K562 (cell line): ENCODE measurements around the gene FLCN. TPM values are rescaled to one million over a fixed set of nuclear protein-coding genes. Genes with fewer than 3 reads are reported as not detected.

ENCODE experiments used
- ATAC-seq: fragments of 200-7000 bp; cut with Tn5 transposase; 3 replicates; pipeline ENCODE4 v1.9.1; 2020; ENCODE audit warnings: moderate library complexity
- BruUV-seq: library from RNA; stranded (reverse); fragments of 400-500 nt; replicated peaks from 2 replicates; lab custom pipeline; 2021; lab: Mats Ljungman, UMichigan
- CTCF ChIA-PET: fragments of 300-600 bp; formaldehyde crosslinking; extraction: SDS; loops from one replicate; lab custom pipeline; 2021; ENCODE audit warnings: low intra/inter-chr PET ratio; lab: Yijun Ruan, JAX
- POLR2A ChIA-PET: fragments of 300-600, 350-650 bp; sonication (Branson Sonifier 250); formaldehyde crosslinking; extraction: SDS; loops from one replicate; lab custom pipeline; 2021; ENCODE audit warnings: antibody characterized with exemption, inconsistent platforms; lab: Yijun Ruan, JAX
- DNase-seq, 4 experiments: peaks; one replicate each; pipeline versions ENCODE4 v3.0.0 to v3.0.0-alpha.2; 2011 to 2018; ENCODE audit warnings: low spot score in 3 of 4, mixed read lengths in 3 of 4; ENCODE audit errors: extremely low read depth in 1 of 4
- FAIRE-seq: peaks from 2 replicates; lab custom pipeline; 2011; peaks lifted over from hg19 to GRCh38; lab: Jason Lieb, UNC
- H2AFZ ChIP-seq: 2 replicates; pipeline ENCODE4 v1.6.0; 2011; ENCODE audit warnings: low read depth, low read length, control low read depth, inconsistent platforms
- H3K27ac ChIP-seq: fragments of 200-600 bp; 3 replicates; pipeline ENCODE4 v1.8.0; 2011; ENCODE audit warnings: low read depth, mild to moderate bottlenecking, control low read depth, inconsistent platforms, low read length, moderate library complexity, mixed read lengths; ENCODE audit errors: extremely low read depth
- H3K27me3 ChIP-seq, 2 experiments: fragments of 300-600 bp in 1 of 2; 2 replicates in 1 of 2; 3 replicates in 1 of 2; pipeline versions ENCODE4 v1.6.0 to v1.8.0; 2011; ENCODE audit warnings: inconsistent platforms in 2 of 2, low read length in 2 of 2, mild to moderate bottlenecking in 1 of 2, mixed read lengths in 1 of 2, moderate library complexity in 1 of 2; ENCODE audit not compliant: control insufficient read depth in 2 of 2, insufficient read depth in 2 of 2
- H3K36me3 ChIP-seq: fragments of 300-600 bp; 3 replicates; pipeline ENCODE4 v1.8.0; 2011; ENCODE audit warnings: mild to moderate bottlenecking, low read length, inconsistent platforms; ENCODE audit not compliant: control insufficient read depth, insufficient read depth
- H3K4me1 ChIP-seq, 2 experiments: fragments of 200-600 bp in 1 of 2; replicated peaks in 1 of 2; 2 replicates in 1 of 2; 3 replicates in 1 of 2; pipeline versions ENCODE4 v1.5.1 to v1.8.0; 2011; ENCODE audit warnings: inconsistent platforms in 2 of 2, low read length in 2 of 2, mild to moderate bottlenecking in 1 of 2, mixed read lengths in 1 of 2, moderate library complexity in 1 of 2; ENCODE audit not compliant: control insufficient read depth in 2 of 2, insufficient read depth in 2 of 2
- H3K4me2 ChIP-seq: 2 replicates; pipeline ENCODE4 v1.6.1; 2011; ENCODE audit warnings: low read length, control low read depth, inconsistent platforms, mixed read lengths; ENCODE audit not compliant: insufficient read depth
- H3K4me3 ChIP-seq: fragments of 200-600 bp; sonication (generic), shearing (Covaris generic); 2 replicates; pipeline ENCODE4 v1.5.1; 2016; ENCODE audit warnings: control low read depth, inconsistent platforms
- H3K79me2 ChIP-seq: fragments of 200-600 bp; 3 replicates; pipeline ENCODE4 v1.8.0; 2011; ENCODE audit warnings: low read length, inconsistent platforms; ENCODE audit not compliant: control insufficient read depth, insufficient read depth
- H3K9ac ChIP-seq, 2 experiments: 2 replicates each; pipeline versions ENCODE4 v1.6.0 to v1.6.1; 2011; ENCODE audit warnings: low read depth in 2 of 2, low read length in 2 of 2, control low read depth in 1 of 2, inconsistent platforms in 1 of 2, mild to moderate bottlenecking in 1 of 2, mixed read lengths in 1 of 2; ENCODE audit not compliant: insufficient read depth in 1 of 2
- H3K9me1 ChIP-seq: one replicate; pipeline ENCODE4 v1.6.0; 2011; ENCODE audit warnings: inconsistent platforms, mild to moderate bottlenecking, low read length, moderate library complexity; ENCODE audit not compliant: control insufficient read depth, insufficient read depth
- H3K9me3 ChIP-seq: replicated peaks from 2 replicates; pipeline ENCODE4 v1.5.1; 2011; ENCODE audit warnings: low read depth, low read length, inconsistent platforms; ENCODE audit not compliant: control insufficient read depth, insufficient read depth
- H4K20me1 ChIP-seq: replicated peaks from 2 replicates; pipeline ENCODE4 v1.6.1; 2011; ENCODE audit warnings: low read length, inconsistent platforms, mixed read lengths; ENCODE audit not compliant: control insufficient read depth, insufficient read depth
- FOXJ2 ChIP-seq: fragments of 200-800 bp; sonication (Bioruptor generic); IDR thresholded peaks from 2 replicates; pipeline ENCODE4 v1.6.1; 2016; ENCODE audit warnings: missing genetic modification characterization, missing compliant biosample characterization
- NONO ChIP-seq, 2 experiments: fragments of 200-400 bp in 1 of 2; fragments of 450-650 bp in 1 of 2; formaldehyde crosslinking in 1 of 2; IDR thresholded peaks; 2 replicates each; pipeline ENCODE4 v1.6.1; 2017; ENCODE audit warnings: low read depth in 2 of 2, mild to moderate bottlenecking in 2 of 2, moderate library complexity in 2 of 2, low read length in 1 of 2
- POLR2A ChIP-seq: fragments of 450-650 bp; conservative IDR thresholded peaks from 2 replicates; pipeline ENCODE4 v1.6.1; 2016
- POLR2B ChIP-seq: fragments of 450-650 bp; IDR thresholded peaks from 2 replicates; pipeline ENCODE4 v1.6.1; 2018; ENCODE audit warnings: low read depth; ENCODE audit not compliant: partially characterized antibody
- RB1 ChIP-seq: fragments of 450-650 bp; IDR thresholded peaks from 2 replicates; pipeline ENCODE4 v1.6.1; 2017; ENCODE audit warnings: low read depth, mild to moderate bottlenecking
- RREB1 ChIP-seq: fragments of 250-450 bp; sonication (Bioruptor Pico); IDR thresholded peaks from 2 replicates; pipeline ENCODE4 v1.4.0; 2020
- SAFB2 ChIP-seq: fragments of 200-400 bp; formaldehyde crosslinking; IDR thresholded peaks from 2 replicates; pipeline ENCODE4 v1.6.1; 2018; ENCODE audit warnings: borderline replicate concordance, low read length, low read depth, moderate library complexity; ENCODE audit not compliant: severe bottlenecking
- SP2 ChIP-seq: IDR thresholded peaks from 2 replicates; pipeline ENCODE4 v1.6.1; 2011; ENCODE audit warnings: mild to moderate bottlenecking, low read depth, low read length, moderate library complexity; ENCODE audit not compliant: poor library complexity, severe bottlenecking; ENCODE audit errors: extremely low read depth
- SRF ChIP-seq, 2 experiments: fragments of 250-450, 450-650 bp in 1 of 2; sonication (Bioruptor Pico) in 1 of 2; sonication (generic) in 1 of 2; formaldehyde crosslinking; IDR thresholded peaks; 2 replicates each; pipeline versions ENCODE4 v1.5.0 to v1.5.1; 2020 to 2022; ENCODE audit warnings: mild to moderate bottlenecking in 1 of 2, missing genetic modification reagents in 1 of 2
- WHSC1 ChIP-seq: IDR thresholded peaks from one replicate; pipeline ENCODE4 v1.6.1; 2012; ENCODE audit warnings: low read length, control low read depth, inconsistent platforms
- ZNF140 ChIP-seq: fragments of 250-450 bp; sonication (Bioruptor Pico); IDR thresholded peaks from 2 replicates; pipeline ENCODE4 v1.8.0; 2021; ENCODE audit warnings: moderate library complexity, mild to moderate bottlenecking, inconsistent platforms
- ZNF274 ChIP-seq: IDR thresholded peaks from 2 replicates; pipeline ENCODE4 v1.6.1; 2011; ENCODE audit warnings: low read depth, mild to moderate bottlenecking, low read length, moderate library complexity, borderline replicate concordance
- ZNF41 ChIP-seq: fragments of 250-450 bp; sonication (Bioruptor Pico); conservative IDR thresholded peaks from 2 replicates; pipeline ENCODE4 v1.4.0; 2020; ENCODE audit warnings: mild to moderate bottlenecking
- WGBS: fragments of 100-300 bp; shearing (Covaris generic); methylation state at CpG from one replicate; pipeline ENCODE4 v1.1.6; 2016; ENCODE audit warnings: low coverage, mixed read lengths; ENCODE audit not compliant: insufficient coverage; ENCODE audit errors: missing lambda C conversion rate; 5-methylcytosine and 5-hydroxymethylcytosine counted together
- in situ Hi-C: fragments of 300-500 bp; cut with MboI; formaldehyde crosslinking; loops from 4 replicates; pipeline ENCODE4 v1.15.0; 2018; ENCODE audit warnings: inconsistent platforms, mixed read lengths
- intact Hi-C: fragments of 100-400 bp; cut with micrococcal nuclease; formaldehyde crosslinking; loops from 2 replicates; pipeline ENCODE4 v1.14.2; 2022
- polyA plus RNA-seq, 8 experiments: library from polyadenylated mRNA; depleted of rRNA in 4 of 8; stranded (reverse) in 5 of 8; unstranded in 3 of 8; fragments of >200 nt; fragmentation: Nextera tagmentation in 2 of 8; fragmentation: Illumina TruSeq in 1 of 8; extraction: Ambion mirVana in 2 of 8; extraction: Trizol in 1 of 8; gene quantifications; 2 replicates each; pipeline versions ENCODE4 v1.2.1 to v1.2.3, GENCODE V29; 2011 to 2014; ENCODE audit warnings: inconsistent platforms in 1 of 8, missing spikeins in 1 of 8
- total RNA-seq, 7 experiments: library from RNA; depleted of rRNA in 6 of 7; stranded (reverse); fragments of >200 nt in 6 of 7; fragmentation: Illumina TruSeq in 2 of 7; extraction: Trizol in 2 of 7; gene quantifications; 2 replicates each; pipeline versions ENCODE4 v1.2.1 to v1.2.3, GENCODE V29; 2011 to 2021; ENCODE audit warnings: low replicate concordance in 1 of 7

Gene FLCN
- total and polyA plus RNA-seq, 9 of the 15 experiments (the other 6 are each of a cell fraction or from before 2014, with no cell fraction given) = 1.6 to 33.5 (median 10.9) TPM

- Histone ChIP-seq H3K9me1 (no peaks in the 10 kb centered on the region), H3K9ac (no peak overlapping the region), H2AFZ (no peak overlapping the region), H3K27ac (no peak overlapping the region), H3K4me2 (no peak overlapping the region), H4K20me1 (no peaks in the 10 kb centered on the region), H3K9me3 (no peaks in the 10 kb centered on the region), H3K36me3 (peaks cover 34% of the 10 kb centered on the region; the same call in 2 of the 3 replicates), H3K27me3 (no peaks in the 10 kb centered on the region), H3K4me3 (no peak overlapping the region), H3K79me2 (no peaks in the 10 kb centered on the region), H3K4me1 (peaks cover 7 to 18% of the 10 kb centered on the region in 2 experiments; a peak in 4 of 5 replicates)
- no peak for FAIRE-seq
- DNase-seq = no peak
- BruUV-seq = no TSS peak
- ChIA-PET CTCF (no interaction called here), POLR2A (interaction anchor here (1.6 kb wide), 1 partner anchor 18 kb away, joined by 4 read pairs; no protein-coding TSS in a partner anchor)
- in situ Hi-C loops (no loop called here), intact Hi-C loops (no loop called here)
- WGBS = 92% methylated on average over 4 of the region's 7 CpGs
- no peak for TF ChIP-seq ZNF140 (CRISPR knock-in tag)
- no peak for TF ChIP-seq ZNF41 (CRISPR knock-in tag)
- no peak for TF ChIP-seq WHSC1
- TF ChIP-seq SRF (CRISPR knock-in tag; IDR thresholded peaks at IDR 0.05) = no peak
- no peak for TF ChIP-seq NONO (IDR thresholded peaks at IDR 0.05; ENCODE audit: low read depth in 2 of 2, low read length in 1 of 2)
- no peak for TF ChIP-seq SP2
- no peak for TF ChIP-seq POLR2B
- TF ChIP-seq RREB1 (CRISPR knock-in tag) = no peak
- no peak for TF ChIP-seq POLR2A
- no peak for TF ChIP-seq SAFB2
- no peak for TF ChIP-seq FOXJ2
- TF ChIP-seq ZNF274 = no peak
- TF ChIP-seq RB1 = no peak
- no peak for ATAC-seq
Observed at GRCh38 chr17:17171186-17171585, 65.8 kb downstream of the FLCN start.
